GM21786 (cell line): ENCODE measurements around the gene GULP1.
"Not testable (repeated sequence)": the region's sequence is repeated elsewhere in the genome, so short reads cannot be mapped to it uniquely, and the experiment has no call there.

Source experiments
- ATAC-seq: cut with Tn5 transposase; IDR thresholded peaks from one replicate; pipeline ENCODE4 v1.9.1; 2021; ENCODE audit not compliant: unreplicated experiment

Gene GULP1

GRCh38 chr2:188596054-188596453 lies 304.4 kb downstream of the GULP1 start:
- ATAC-seq = no peak

- ATAC-seq = no peak
Observed at GRCh38 chr2:188598551-188598950, 306.9 kb downstream of the GULP1 start.

GRCh38 chr2:188599140-188599539 lies 307.5 kb downstream of the GULP1 start:
- no peak for ATAC-seq

- ATAC-seq = no peak
Observed at GRCh38 chr2:188600536-188601210, 309.0 kb downstream of the GULP1 start.

- ATAC-seq = no peak
Observed at GRCh38 chr2:188601391-188601790, 309.7 kb downstream of the GULP1 start.

- no peak for ATAC-seq
Observed at GRCh38 chr2:188601927-188602326, 310.3 kb downstream of the GULP1 start.

GRCh38 chr2:188604579-188604978 lies 312.9 kb downstream of the GULP1 start:
- no peak for ATAC-seq

GRCh38 chr2:188605609-188606584 lies 314.2 kb downstream of the GULP1 start:
- not testable (repeated sequence) for ATAC-seq

- not testable (repeated sequence) for ATAC-seq
Observed at GRCh38 chr2:188606596-188606995, 314.9 kb downstream of the GULP1 start.

- ATAC-seq = no peak
Observed at GRCh38 chr2:188607501-188607900, 315.8 kb downstream of the GULP1 start.

- no peak for ATAC-seq
Observed at GRCh38 chr2:188609321-188610049, 317.8 kb downstream of the GULP1 start.

- no peak for ATAC-seq
Observed at GRCh38 chr2:188610050-188610444, 318.4 kb downstream of the GULP1 start.

GRCh38 chr2:188610827-188611226 lies 319.2 kb downstream of the GULP1 start:
- ATAC-seq = no peak

GRCh38 chr2:188619146-188619545 lies 327.5 kb downstream of the GULP1 start:
- ATAC-seq = no peak

- ATAC-seq = no peak
Observed at GRCh38 chr2:188620916-188621315, 329.2 kb downstream of the GULP1 start.

GRCh38 chr2:188622601-188623260 lies 331.1 kb downstream of the GULP1 start:
- no peak for ATAC-seq

GRCh38 chr2:188623995-188624643 lies 332.4 kb downstream of the GULP1 start:
- no peak for ATAC-seq

GRCh38 chr2:188627471-188627870 lies 335.8 kb downstream of the GULP1 start:
- ATAC-seq = no peak

GRCh38 chr2:188628989-188629752 lies 337.5 kb downstream of the GULP1 start:
- no peak for ATAC-seq
